Natural killer cell (primary cell): ENCODE measurements around the gene ST6GALNAC1. TPM values are rescaled to one million over a fixed set of nuclear protein-coding genes. Genes with fewer than 3 reads are reported as not detected.

Experiments
- ATAC-seq, 3 donors: fragments of 150-1000 bp in 2 of 3; fragments of 200-7000 bp in 1 of 3; cut with Tn5 transposase; 1 replicate in 1 of 3; 2 replicates in 2 of 3; pipeline ENCODE4 v1.10.0; 2021; ENCODE audit warnings: mild to moderate bottlenecking in 2 of 3, moderate library complexity in 2 of 3
- DNase-seq, 2 donors: peaks; one replicate each; pipeline versions ENCODE4 v3.0.0 to v3.0.0-alpha.2; 2013 to 2021; ENCODE audit warnings: mixed read lengths in 1 of 2
- H3K27ac ChIP-seq: one replicate; pipeline ENCODE4 v1.5.1; 2013; ENCODE audit warnings: mild to moderate bottlenecking, low read length
- H3K27me3 ChIP-seq: one replicate; pipeline ENCODE4 v1.6.1; 2013; ENCODE audit warnings: low read length; ENCODE audit not compliant: control insufficient read depth, insufficient read depth
- H3K36me3 ChIP-seq: one replicate; pipeline ENCODE4 v1.6.1; 2013; ENCODE audit warnings: low read length; ENCODE audit not compliant: control insufficient read depth, insufficient read depth
- H3K4me1 ChIP-seq: one replicate; pipeline ENCODE4 v1.6.1; 2013; ENCODE audit warnings: low read length; ENCODE audit not compliant: control insufficient read depth, insufficient read depth
- H3K4me3 ChIP-seq: one replicate; pipeline ENCODE4 v1.5.1; 2013; ENCODE audit warnings: low read length
- H3K9me3 ChIP-seq: one replicate; pipeline ENCODE4 v1.6.1; 2013; ENCODE audit warnings: low read length; ENCODE audit not compliant: control insufficient read depth, insufficient read depth
- H3K27ac Mint-ChIP-seq, 2 donors: one replicate each; pipeline ENCODE4 v1.8.0; 2022; ENCODE audit warnings: mild to moderate bottlenecking in 2 of 2, mixed read lengths in 2 of 2, moderate library complexity in 1 of 2
- H3K27me3 Mint-ChIP-seq, 2 donors: one replicate each; pipeline ENCODE4 v1.8.0; 2022; ENCODE audit warnings: low read depth in 2 of 2, mixed read lengths in 2 of 2
- H3K36me3 Mint-ChIP-seq: one replicate; pipeline ENCODE4 v1.8.0; 2022; ENCODE audit warnings: mixed read lengths
- H3K4me1 Mint-ChIP-seq, 2 donors: one replicate each; pipeline ENCODE4 v1.8.0; 2022; ENCODE audit warnings: mixed read lengths in 2 of 2
- H3K4me3 Mint-ChIP-seq: one replicate; pipeline ENCODE4 v1.8.0; 2022; ENCODE audit warnings: mild to moderate bottlenecking, moderate library complexity, mixed read lengths
- H3K9me3 Mint-ChIP-seq, 2 donors: one replicate each; pipeline ENCODE4 v1.8.0; 2022; ENCODE audit warnings: mixed read lengths in 2 of 2
- CTCF ChIP-seq: fragments of 200-600 bp; IDR thresholded peaks from one replicate; pipeline ENCODE4 v1.8.0; 2022; ENCODE audit warnings: antibody characterized with exemption
- WGBS: methylation state at CpG from one replicate; pipeline ENCODE4 v1.1.7; 2013; ENCODE audit warnings: missing lambda C conversion rate; ENCODE audit not compliant: insufficient coverage; 5-methylcytosine and 5-hydroxymethylcytosine counted together
- intact Hi-C: fragments of 100-400 bp; cut with micrococcal nuclease; formaldehyde crosslinking; loops from one replicate; pipeline ENCODE4 v1.14.2; 2022
- total RNA-seq, 4 donors: library from RNA; stranded (reverse); fragments of 120-200 nt in 1 of 4; gene quantifications; one replicate each; pipeline versions ENCODE4 v1.2.3 to v1.2.4, GENCODE V29; 2013 to 2022

ST6GALNAC1 gene
- total RNA-seq, 3 donors from 2014 or later (not counting 1 experiment from before 2014, with no cell fraction given): 1.0 TPM; not detected in 2

GRCh38 chr17:76625496-76625895, 18.1 kb downstream of the ST6GALNAC1 start:
- Histone ChIP-seq H3K4me3 (no peak overlapping the region), H3K9me3 (no peaks in the 10 kb centered on the region), H3K4me1 (no peaks in the 10 kb centered on the region), H3K27ac (no peak overlapping the region), H3K27me3 (no peaks in the 10 kb centered on the region), H3K36me3 (no peaks in the 10 kb centered on the region)
- Mint-ChIP-seq H3K9me3 (no peaks in the 10 kb centered on the region), H3K27ac (no peak overlapping the region), H3K27me3 (peaks cover 10 to 15% of the 10 kb centered on the region in 2 donors), H3K36me3 (no peaks in the 10 kb centered on the region), H3K4me3 (no peak overlapping the region), H3K4me1 (peaks cover 4 to 7% of the 10 kb centered on the region in 2 donors)
- DNase-seq (no peak), ATAC-seq (no peak)
- no peak for TF ChIP-seq CTCF
- 92% methylated on average over 4 of the region's 6 CpGs for WGBS
- intact Hi-C loops: loop anchor here (2.0 kb wide), 1 partner anchor 67 kb away; no protein-coding TSS in a partner anchor

GRCh38 chr17:76623271-76624146, 20.0 kb downstream of the ST6GALNAC1 start:
- H3K4me3 ChIP-seq: no peak overlapping the region
- WGBS: 24% methylated on average over 15 of the region's 18 CpGs
- intact Hi-C loops: loop anchor here (1.0 to 5.0 kb wide), 3 partner anchors 65 to 156 kb away; partner anchors contain the start of gene AANAT

GRCh38 chr17:76617838-76618237, 25.7 kb downstream of the ST6GALNAC1 start:
- H3K4me3 Mint-ChIP-seq: no peak overlapping the region
- WGBS: 89% methylated on average over 2 of the region's 2 CpGs
- intact Hi-C loops: no loop called here
- H3K36me3 Mint-ChIP-seq: no peaks in the 10 kb centered on the region
- TF ChIP-seq CTCF: no peak
- Histone ChIP-seq H3K4me1 (peaks cover 11% of the 10 kb centered on the region), H3K36me3 (no peaks in the 10 kb centered on the region), H3K27me3 (no peaks in the 10 kb centered on the region), H3K4me3 (no peak overlapping the region), H3K27ac (no peak overlapping the region), H3K9me3 (no peaks in the 10 kb centered on the region)
- no peak for ATAC-seq
- no peaks in the 10 kb centered on the region for H3K9me3 Mint-ChIP-seq
- no peak overlapping the region for H3K27ac Mint-ChIP-seq
- DNase-seq: no peak
- H3K27me3 Mint-ChIP-seq: no peaks in the 10 kb centered on the region
- H3K4me1 Mint-ChIP-seq: peaks cover 5 to 11% of the 10 kb centered on the region in 2 donors

More at GRCh38 chr17:76623271-76624146, 20.0 kb downstream of the ST6GALNAC1 start:
- Mint-ChIP-seq H3K4me1 (peaks cover 4 to 7% of the 10 kb centered on the region in 2 donors), H3K4me3 (no peak overlapping the region), H3K27me3 (peaks cover 10 to 15% of the 10 kb centered on the region in 2 donors), H3K36me3 (no peaks in the 10 kb centered on the region), H3K27ac (peak overlapping the region in 1 of 2 donors; percentile 23), H3K9me3 (no peaks in the 10 kb centered on the region)
- TF ChIP-seq CTCF: peak; percentile 96
- Histone ChIP-seq H3K27ac (no peak overlapping the region), H3K36me3 (no peaks in the 10 kb centered on the region), H3K4me1 (no peaks in the 10 kb centered on the region), H3K9me3 (no peaks in the 10 kb centered on the region), H3K27me3 (no peaks in the 10 kb centered on the region)
- DNase-seq: peak; percentile 73 to 86
- peak; percentile 94 to 100 (median 99) for ATAC-seq
